Parathyroid adenoma (tissue), 2 donors: Measurements from ENCODE around the gene MYDGF.

Experiments
- H2AFZ ChIP-seq: fragments of 300-600 bp; sonication (generic); one replicate; pipeline ENCODE4 v1.7.0; 2017; ENCODE audit warnings: antibody characterized with exemption, mild to moderate bottlenecking
- H3K27ac ChIP-seq: fragments of 300-600 bp; sonication (generic); one replicate; pipeline ENCODE4 v1.7.0; 2017
- H3K27me3 ChIP-seq: fragments of 300-600 bp; sonication (generic); one replicate; pipeline ENCODE4 v1.7.0; 2017; ENCODE audit warnings: low read length; ENCODE audit not compliant: control insufficient read depth, insufficient read depth
- H3K36me3 ChIP-seq: fragments of 300-600 bp; sonication (generic); one replicate; pipeline ENCODE4 v1.7.0; 2017; ENCODE audit warnings: low read length; ENCODE audit not compliant: control insufficient read depth, insufficient read depth
- H3K4me1 ChIP-seq: fragments of 300-600 bp; sonication (generic); one replicate; pipeline ENCODE4 v1.7.0; 2017; ENCODE audit warnings: control low read depth
- H3K4me2 ChIP-seq: fragments of 300-600 bp; sonication (generic); one replicate; pipeline ENCODE4 v1.7.0; 2017; ENCODE audit warnings: low read length
- H3K4me3 ChIP-seq: fragments of 300-600 bp; sonication (generic); one replicate; pipeline ENCODE4 v1.7.0; 2017; ENCODE audit warnings: low read depth, low read length
- H3K79me2 ChIP-seq: fragments of 300-600 bp; sonication (generic); one replicate; pipeline ENCODE4 v1.7.0; 2017; ENCODE audit warnings: control low read depth
- H3K9ac ChIP-seq: fragments of 300-600 bp; sonication (generic); one replicate; pipeline ENCODE4 v1.7.0; 2017; ENCODE audit warnings: mild to moderate bottlenecking
- H3K9me3 ChIP-seq: fragments of 300-600 bp; sonication (generic); one replicate; pipeline ENCODE4 v1.7.0; 2017; ENCODE audit warnings: low read length; ENCODE audit not compliant: control insufficient read depth
- CTCF ChIP-seq: fragments of 300-600 bp; sonication (generic); IDR thresholded peaks from one replicate; pipeline ENCODE4 v1.7.0; 2017; ENCODE audit warnings: antibody characterized with exemption, mild to moderate bottlenecking
- donor health status: primary hyperparathyroidism.

MYDGF gene

GRCh38 chr19:4707322-4707721 lies 37.2 kb upstream of the MYDGF start:
- Histone ChIP-seq H3K36me3 (no peaks in the 10 kb centered on the region), H3K27ac (no peak overlapping the region), H3K27me3 (no peaks in the 10 kb centered on the region), H3K4me2 (no peak overlapping the region), H2AFZ (no peak overlapping the region), H3K4me1 (no peaks in the 10 kb centered on the region), H3K9ac (no peak overlapping the region), H3K79me2 (peaks cover 7% of the 10 kb centered on the region), H3K9me3 (no peaks in the 10 kb centered on the region), H3K4me3 (no peak overlapping the region)
- TF ChIP-seq CTCF: no peak

- H3K79me2 ChIP-seq: peaks cover 7% of the 10 kb centered on the region
- H3K27ac ChIP-seq: no peak overlapping the region
- H3K4me2 ChIP-seq: no peak overlapping the region
- H3K27me3 ChIP-seq: no peaks in the 10 kb centered on the region
- no peaks in the 10 kb centered on the region for H3K4me1 ChIP-seq
- H2AFZ ChIP-seq: no peak overlapping the region
- TF ChIP-seq CTCF: no peak
- no peak overlapping the region for H3K4me3 ChIP-seq
- no peaks in the 10 kb centered on the region for H3K36me3 ChIP-seq
- H3K9ac ChIP-seq: no peak overlapping the region
- H3K9me3 ChIP-seq: no peaks in the 10 kb centered on the region
These were observed 35.4 kb upstream of the MYDGF start for GRCh38 chr19:4705413-4706131.

- Histone ChIP-seq H3K36me3 (no peaks in the 10 kb centered on the region), H3K9me3 (no peaks in the 10 kb centered on the region), H3K4me2 (no peak overlapping the region), H3K79me2 (peaks cover 7% of the 10 kb centered on the region), H2AFZ (no peak overlapping the region), H3K27ac (no peak overlapping the region), H3K4me1 (no peaks in the 10 kb centered on the region), H3K4me3 (no peak overlapping the region), H3K27me3 (no peaks in the 10 kb centered on the region), H3K9ac (no peak overlapping the region)
- no peak for TF ChIP-seq CTCF
These were observed 34.2 kb upstream of the MYDGF start for GRCh38 chr19:4704317-4704673.

- no peak for TF ChIP-seq CTCF
- H3K4me3 ChIP-seq: no peak overlapping the region
- no peaks in the 10 kb centered on the region for H3K36me3 ChIP-seq
- H3K27me3 ChIP-seq: no peaks in the 10 kb centered on the region
- peaks cover 7% of the 10 kb centered on the region for H3K79me2 ChIP-seq
- no peak overlapping the region for H3K9ac ChIP-seq
- H3K27ac ChIP-seq: no peak overlapping the region
- H3K4me2 ChIP-seq: no peak overlapping the region
- no peaks in the 10 kb centered on the region for H3K9me3 ChIP-seq
- H2AFZ ChIP-seq: no peak overlapping the region
- H3K4me1 ChIP-seq: no peaks in the 10 kb centered on the region
These were observed 33.7 kb upstream of the MYDGF start for GRCh38 chr19:4703671-4704316.

- Histone ChIP-seq H3K4me3 (no peak overlapping the region), H3K9ac (no peak overlapping the region), H3K4me2 (no peak overlapping the region), H3K9me3 (no peaks in the 10 kb centered on the region), H3K36me3 (no peaks in the 10 kb centered on the region), H3K27ac (no peak overlapping the region), H3K79me2 (peaks cover 7% of the 10 kb centered on the region), H3K4me1 (no peaks in the 10 kb centered on the region), H2AFZ (no peak overlapping the region), H3K27me3 (no peaks in the 10 kb centered on the region)
- TF ChIP-seq CTCF: no peak
These were observed 32.6 kb upstream of the MYDGF start for GRCh38 chr19:4702764-4703163.
